HepG2 (cell line): ENCODE results near the gene RTCA. TPM values are rescaled to one million over a fixed set of nuclear protein-coding genes. Genes with fewer than 3 reads are reported as not detected.

Source experiments
- ATF7-NPFF ChIP-seq: sonication (generic); formaldehyde crosslinking; IDR thresholded peaks from 2 replicates; pipeline ENCODE4 v1.8.1; 2023; ENCODE audit warnings: mild to moderate bottlenecking, low read depth, missing genetic modification reagents, moderate library complexity
- EZH2 ChIP-seq: conservative IDR thresholded peaks from 2 replicates; pipeline ENCODE4 v1.6.1; 2012; ENCODE audit warnings: mild to moderate bottlenecking, low read depth, low read length, moderate library complexity
- HOXA9 ChIP-seq: sonication (generic); formaldehyde crosslinking; IDR thresholded peaks from 2 replicates; pipeline ENCODE4 v1.8.1; 2022; ENCODE audit warnings: missing genetic modification reagents, mild to moderate bottlenecking, moderate library complexity, borderline replicate concordance
- NFE2 ChIP-seq: sonication (generic); formaldehyde crosslinking; IDR thresholded peaks from 2 replicates; pipeline ENCODE4 v1.4.0; 2020; ENCODE audit warnings: missing genetic modification reagents
- SCMH1 ChIP-seq: sonication (generic); formaldehyde crosslinking; IDR thresholded peaks from 2 replicates; pipeline ENCODE4 v1.9.0; 2021; ENCODE audit warnings: missing genetic modification reagents, mild to moderate bottlenecking, borderline replicate concordance
- U2AF2 ChIP-seq: fragments of 200-400 bp; formaldehyde crosslinking; IDR thresholded peaks from 2 replicates; pipeline ENCODE4 v1.6.1; 2017; ENCODE audit warnings: low read depth, mild to moderate bottlenecking, low read length
- ZNF136 ChIP-seq: sonication (generic); formaldehyde crosslinking; IDR thresholded peaks from 2 replicates; pipeline ENCODE4 v1.8.1; 2022; ENCODE audit warnings: low read depth, mild to moderate bottlenecking, moderate library complexity, missing genetic modification reagents
- ZSCAN30 ChIP-seq: sonication (generic); formaldehyde crosslinking; IDR thresholded peaks from 2 replicates; pipeline ENCODE4 v1.5.0; 2020; ENCODE audit warnings: mild to moderate bottlenecking, missing genetic modification reagents
- polyA plus RNA-seq, 8 experiments: library from polyadenylated mRNA; depleted of rRNA in 3 of 8; stranded (reverse) in 7 of 8; unstranded in 1 of 8; fragments of >200 nt; fragmentation: Illumina TruSeq in 4 of 8; extraction: Trizol in 4 of 8; gene quantifications; 2 replicates each; pipeline versions ENCODE4 v1.2.1 to v1.2.3, GENCODE V29; 2011 to 2016; ENCODE audit warnings: low read depth in 4 of 8, missing spikeins in 1 of 8, mixed read lengths in 1 of 8; ENCODE audit not compliant: insufficient read depth in 1 of 8
- total RNA-seq, 5 experiments: library from RNA; depleted of rRNA; stranded (reverse); fragments of >200 nt; fragmentation: Illumina TruSeq; extraction: Trizol; gene quantifications; 2 replicates each; pipeline ENCODE4 v1.2.3, GENCODE V29; 2016; ENCODE audit warnings: low read depth in 1 of 5
- TF ChIP-seq, protein P1 (sequence below): sonication (generic); formaldehyde crosslinking; IDR thresholded peaks from 2 replicates; pipeline ENCODE4 v1.8.0; 2022; ENCODE audit warnings: mild to moderate bottlenecking, missing genetic modification reagents, borderline replicate concordance
- TF ChIP-seq, protein P2 (sequence below): sonication (generic); formaldehyde crosslinking; IDR thresholded peaks from 2 replicates; pipeline ENCODE4 v1.5.0; 2020; ENCODE audit warnings: mild to moderate bottlenecking, missing genetic modification reagents
- TF ChIP-seq, protein P3 (sequence below): sonication (generic); formaldehyde crosslinking; IDR thresholded peaks from 2 replicates; pipeline ENCODE4 v1.4.0; 2020; ENCODE audit warnings: missing genetic modification reagents
- TF ChIP-seq, protein P4 (sequence below): sonication (generic); formaldehyde crosslinking; IDR thresholded peaks from 2 replicates; pipeline ENCODE4 v1.8.1; 2023; ENCODE audit warnings: missing genetic modification reagents, inconsistent platforms, borderline replicate concordance
- TF ChIP-seq, protein P5 (sequence below): IDR thresholded peaks from 2 replicates; pipeline ENCODE4 v1.6.1; 2018; ENCODE audit warnings: missing genetic modification reagents, mild to moderate bottlenecking, missing compliant biosample characterization
- TF ChIP-seq, protein P6 (sequence below): sonication (generic); formaldehyde crosslinking; IDR thresholded peaks from 2 replicates; pipeline ENCODE4 v1.5.0; 2020; ENCODE audit warnings: mild to moderate bottlenecking, missing genetic modification reagents
- TF ChIP-seq, protein P7 (sequence below): sonication (generic); formaldehyde crosslinking; IDR thresholded peaks from 2 replicates; pipeline ENCODE4 v1.4.0; 2020; ENCODE audit warnings: missing genetic modification reagents
- TF ChIP-seq, protein P8 (sequence below): IDR thresholded peaks from 2 replicates; pipeline ENCODE4 v1.6.1; 2016; ENCODE audit warnings: low read depth, borderline replicate concordance

Gene RTCA
- total and polyA plus RNA-seq, 2 of the 13 experiments (the other 11 are each of a cell fraction or from before 2014, with no cell fraction given), result 22.7 to 31.0 TPM

DNA sequence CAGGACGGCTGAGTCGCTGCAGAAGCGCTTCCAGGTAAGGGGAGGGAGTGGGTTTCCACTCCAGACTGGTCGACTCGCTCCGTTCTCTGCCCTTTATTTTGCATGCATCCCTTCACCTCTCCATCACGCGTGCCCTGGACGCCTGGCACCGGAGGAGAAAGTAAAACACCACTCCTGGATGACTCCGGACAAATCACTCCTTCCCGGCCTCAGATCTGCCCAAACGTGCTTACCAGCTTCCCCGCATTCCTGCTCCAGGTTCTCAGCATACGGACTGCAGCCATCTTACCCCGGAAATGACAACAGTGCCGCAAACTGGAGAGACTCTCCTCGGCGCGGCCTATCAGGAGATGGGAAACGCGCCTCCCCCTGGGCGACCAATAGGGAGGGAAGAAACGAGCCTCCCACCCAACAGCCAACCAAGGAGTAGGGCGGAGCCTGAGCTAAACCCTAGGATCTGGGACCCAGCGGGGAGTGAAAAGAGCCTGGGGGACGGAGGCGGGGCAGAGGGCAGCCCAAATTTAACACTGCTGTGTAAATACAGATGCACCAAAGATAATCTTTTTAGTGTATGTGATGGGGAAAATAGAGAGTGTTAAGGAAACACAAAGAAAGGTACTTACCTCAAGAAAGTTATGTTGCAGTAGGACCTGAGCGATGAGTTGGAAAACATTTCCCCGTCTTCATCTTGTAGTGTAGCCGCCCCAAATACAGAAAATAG lies 16.3 kb upstream of the RTCA start, which contains the start of gene DBT (continued):
- TF ChIP-seq, protein P1, sequence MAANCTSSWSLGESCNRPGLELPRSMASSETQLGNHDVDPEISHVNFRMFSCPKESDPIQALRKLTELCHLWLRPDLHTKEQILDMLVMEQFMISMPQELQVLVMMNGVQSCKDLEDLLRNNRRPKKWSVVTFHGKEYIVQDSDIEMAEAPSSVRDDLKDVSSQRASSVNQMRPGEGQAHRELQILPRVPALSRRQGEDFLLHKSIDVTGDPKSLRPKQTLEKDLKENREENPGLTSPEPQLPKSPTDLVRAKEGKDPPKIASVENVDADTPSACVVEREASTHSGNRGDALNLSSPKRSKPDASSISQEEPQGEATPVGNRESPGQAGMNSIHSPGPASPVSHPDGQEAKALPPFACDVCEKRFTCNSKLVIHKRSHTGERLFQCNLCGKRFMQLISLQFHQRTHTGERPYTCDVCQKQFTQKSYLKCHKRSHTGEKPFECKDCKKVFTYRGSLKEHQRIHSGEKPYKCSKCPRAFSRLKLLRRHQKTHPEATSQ (CRISPR knock-in tag), result peak; percentile 59; the same call in 1 of the 2 replicates
- TF ChIP-seq ZSCAN30 (CRISPR knock-in tag) (no peak), U2AF2 (no peak), ATF7-NPFF (CRISPR knock-in tag) (no peak), HOXA9 (CRISPR knock-in tag) (no peak), NFE2 (no peak), SCMH1 (CRISPR knock-in tag) (no peak), ZNF136 (CRISPR knock-in tag) (no peak; the same call in 1 of the 2 replicates), EZH2 (no peak)
- TF ChIP-seq, protein P2, sequence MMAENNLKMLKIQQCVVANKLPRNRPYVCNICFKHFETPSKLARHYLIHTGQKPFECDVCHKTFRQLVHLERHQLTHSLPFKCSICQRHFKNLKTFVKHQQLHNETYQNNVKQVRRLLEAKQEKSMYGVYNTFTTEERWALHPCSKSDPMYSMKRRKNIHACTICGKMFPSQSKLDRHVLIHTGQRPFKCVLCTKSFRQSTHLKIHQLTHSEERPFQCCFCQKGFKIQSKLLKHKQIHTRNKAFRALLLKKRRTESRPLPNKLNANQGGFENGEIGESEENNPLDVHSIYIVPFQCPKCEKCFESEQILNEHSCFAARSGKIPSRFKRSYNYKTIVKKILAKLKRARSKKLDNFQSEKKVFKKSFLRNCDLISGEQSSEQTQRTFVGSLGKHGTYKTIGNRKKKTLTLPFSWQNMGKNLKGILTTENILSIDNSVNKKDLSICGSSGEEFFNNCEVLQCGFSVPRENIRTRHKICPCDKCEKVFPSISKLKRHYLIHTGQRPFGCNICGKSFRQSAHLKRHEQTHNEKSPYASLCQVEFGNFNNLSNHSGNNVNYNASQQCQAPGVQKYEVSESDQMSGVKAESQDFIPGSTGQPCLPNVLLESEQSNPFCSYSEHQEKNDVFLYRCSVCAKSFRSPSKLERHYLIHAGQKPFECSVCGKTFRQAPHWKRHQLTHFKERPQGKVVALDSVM (CRISPR knock-in tag), result no peak
- TF ChIP-seq, protein P3, sequence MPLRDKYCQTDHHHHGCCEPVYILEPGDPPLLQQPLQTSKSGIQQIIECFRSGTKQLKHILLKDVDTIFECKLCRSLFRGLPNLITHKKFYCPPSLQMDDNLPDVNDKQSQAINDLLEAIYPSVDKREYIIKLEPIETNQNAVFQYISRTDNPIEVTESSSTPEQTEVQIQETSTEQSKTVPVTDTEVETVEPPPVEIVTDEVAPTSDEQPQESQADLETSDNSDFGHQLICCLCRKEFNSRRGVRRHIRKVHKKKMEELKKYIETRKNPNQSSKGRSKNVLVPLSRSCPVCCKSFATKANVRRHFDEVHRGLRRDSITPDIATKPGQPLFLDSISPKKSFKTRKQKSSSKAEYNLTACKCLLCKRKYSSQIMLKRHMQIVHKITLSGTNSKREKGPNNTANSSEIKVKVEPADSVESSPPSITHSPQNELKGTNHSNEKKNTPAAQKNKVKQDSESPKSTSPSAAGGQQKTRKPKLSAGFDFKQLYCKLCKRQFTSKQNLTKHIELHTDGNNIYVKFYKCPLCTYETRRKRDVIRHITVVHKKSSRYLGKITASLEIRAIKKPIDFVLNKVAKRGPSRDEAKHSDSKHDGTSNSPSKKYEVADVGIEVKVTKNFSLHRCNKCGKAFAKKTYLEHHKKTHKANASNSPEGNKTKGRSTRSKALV (CRISPR knock-in tag), result no peak
- TF ChIP-seq, protein P4, sequence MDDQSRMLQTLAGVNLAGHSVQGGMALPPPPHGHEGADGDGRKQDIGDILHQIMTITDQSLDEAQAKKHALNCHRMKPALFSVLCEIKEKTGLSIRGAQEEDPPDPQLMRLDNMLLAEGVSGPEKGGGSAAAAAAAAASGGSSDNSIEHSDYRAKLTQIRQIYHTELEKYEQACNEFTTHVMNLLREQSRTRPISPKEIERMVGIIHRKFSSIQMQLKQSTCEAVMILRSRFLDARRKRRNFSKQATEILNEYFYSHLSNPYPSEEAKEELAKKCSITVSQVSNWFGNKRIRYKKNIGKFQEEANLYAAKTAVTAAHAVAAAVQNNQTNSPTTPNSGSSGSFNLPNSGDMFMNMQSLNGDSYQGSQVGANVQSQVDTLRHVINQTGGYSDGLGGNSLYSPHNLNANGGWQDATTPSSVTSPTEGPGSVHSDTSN (CRISPR knock-in tag), result no peak
- TF ChIP-seq, protein P5, sequence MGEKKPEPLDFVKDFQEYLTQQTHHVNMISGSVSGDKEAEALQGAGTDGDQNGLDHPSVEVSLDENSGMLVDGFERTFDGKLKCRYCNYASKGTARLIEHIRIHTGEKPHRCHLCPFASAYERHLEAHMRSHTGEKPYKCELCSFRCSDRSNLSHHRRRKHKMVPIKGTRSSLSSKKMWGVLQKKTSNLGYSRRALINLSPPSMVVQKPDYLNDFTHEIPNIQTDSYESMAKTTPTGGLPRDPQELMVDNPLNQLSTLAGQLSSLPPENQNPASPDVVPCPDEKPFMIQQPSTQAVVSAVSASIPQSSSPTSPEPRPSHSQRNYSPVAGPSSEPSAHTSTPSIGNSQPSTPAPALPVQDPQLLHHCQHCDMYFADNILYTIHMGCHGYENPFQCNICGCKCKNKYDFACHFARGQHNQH, result peak; percentile 58
- TF ChIP-seq, protein P6, sequence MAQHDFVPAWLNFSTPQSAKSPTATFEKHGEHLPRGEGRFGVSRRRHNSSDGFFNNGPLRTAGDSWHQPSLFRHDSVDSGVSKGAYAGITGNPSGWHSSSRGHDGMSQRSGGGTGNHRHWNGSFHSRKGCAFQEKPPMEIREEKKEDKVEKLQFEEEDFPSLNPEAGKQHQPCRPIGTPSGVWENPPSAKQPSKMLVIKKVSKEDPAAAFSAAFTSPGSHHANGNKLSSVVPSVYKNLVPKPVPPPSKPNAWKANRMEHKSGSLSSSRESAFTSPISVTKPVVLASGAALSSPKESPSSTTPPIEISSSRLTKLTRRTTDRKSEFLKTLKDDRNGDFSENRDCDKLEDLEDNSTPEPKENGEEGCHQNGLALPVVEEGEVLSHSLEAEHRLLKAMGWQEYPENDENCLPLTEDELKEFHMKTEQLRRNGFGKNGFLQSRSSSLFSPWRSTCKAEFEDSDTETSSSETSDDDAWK (CRISPR knock-in tag), result no peak
- TF ChIP-seq, protein P7, sequence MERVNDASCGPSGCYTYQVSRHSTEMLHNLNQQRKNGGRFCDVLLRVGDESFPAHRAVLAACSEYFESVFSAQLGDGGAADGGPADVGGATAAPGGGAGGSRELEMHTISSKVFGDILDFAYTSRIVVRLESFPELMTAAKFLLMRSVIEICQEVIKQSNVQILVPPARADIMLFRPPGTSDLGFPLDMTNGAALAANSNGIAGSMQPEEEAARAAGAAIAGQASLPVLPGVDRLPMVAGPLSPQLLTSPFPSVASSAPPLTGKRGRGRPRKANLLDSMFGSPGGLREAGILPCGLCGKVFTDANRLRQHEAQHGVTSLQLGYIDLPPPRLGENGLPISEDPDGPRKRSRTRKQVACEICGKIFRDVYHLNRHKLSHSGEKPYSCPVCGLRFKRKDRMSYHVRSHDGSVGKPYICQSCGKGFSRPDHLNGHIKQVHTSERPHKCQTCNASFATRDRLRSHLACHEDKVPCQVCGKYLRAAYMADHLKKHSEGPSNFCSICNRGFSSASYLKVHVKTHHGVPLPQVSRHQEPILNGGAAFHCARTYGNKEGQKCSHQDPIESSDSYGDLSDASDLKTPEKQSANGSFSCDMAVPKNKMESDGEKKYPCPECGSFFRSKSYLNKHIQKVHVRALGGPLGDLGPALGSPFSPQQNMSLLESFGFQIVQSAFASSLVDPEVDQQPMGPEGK (CRISPR knock-in tag), result no peak
- TF ChIP-seq, protein P8, sequence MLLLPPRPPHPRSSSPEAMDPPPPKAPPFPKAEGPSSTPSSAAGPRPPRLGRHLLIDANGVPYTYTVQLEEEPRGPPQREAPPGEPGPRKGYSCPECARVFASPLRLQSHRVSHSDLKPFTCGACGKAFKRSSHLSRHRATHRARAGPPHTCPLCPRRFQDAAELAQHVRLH (CRISPR knock-in tag), result peak; percentile 60; the same call in 1 of the 2 replicates
